Breast epithelium (tissue), 4 donors: ENCODE measurements around the gene CENPT. TPM values are rescaled to one million over a fixed set of nuclear protein-coding genes. Genes with fewer than 3 reads are reported as not detected.

Experiments used
- DNase-seq, 2 donors: peaks; one replicate each; pipeline ENCODE4 v3.0.0-alpha.2; 2019; ENCODE audit warnings: low spot score in 2 of 2
- H3K27ac ChIP-seq, 2 donors: fragments of 200-600 bp; sonication (generic) in 1 of 2; one replicate each; pipeline ENCODE4 v1.5.1; 2016 to 2019; ENCODE audit warnings: mild to moderate bottlenecking in 1 of 2
- H3K27me3 ChIP-seq, 2 donors: fragments of 200-600 bp; sonication (generic) in 1 of 2; one replicate each; pipeline versions ENCODE4 v1.5.1 to v1.6.0; 2017 to 2019; ENCODE audit warnings: control low read depth in 1 of 2, mild to moderate bottlenecking in 1 of 2
- H3K36me3 ChIP-seq: fragments of 200-600 bp; one replicate; pipeline ENCODE4 v1.5.1; 2019
- H3K4me1 ChIP-seq, 2 donors: fragments of 200-600 bp; sonication (generic); one replicate each; pipeline ENCODE4 v1.5.1; 2016 to 2019; ENCODE audit warnings: control low read depth in 1 of 2
- H3K4me3 ChIP-seq, 3 donors: fragments of 200-600 bp; sonication (generic); 1 replicate in 2 of 3; 2 replicates in 1 of 3; pipeline ENCODE4 v1.5.1; 2016 to 2019; ENCODE audit warnings: mild to moderate bottlenecking in 3 of 3, moderate library complexity in 2 of 3
- H3K9me3 ChIP-seq, 2 donors: fragments of 200-600 bp; sonication (generic) in 1 of 2; one replicate each; pipeline ENCODE4 v1.5.1; 2016 to 2019; ENCODE audit warnings: control low read depth in 1 of 2
- CTCF ChIP-seq, 3 donors: fragments of 450-650 bp; IDR thresholded peaks; one replicate each; pipeline ENCODE4 v1.5.1; 2016 to 2017; ENCODE audit warnings: antibody characterized with exemption in 3 of 3, mild to moderate bottlenecking in 3 of 3, moderate library complexity in 3 of 3
- POLR2A ChIP-seq: fragments of 450-650 bp; IDR thresholded peaks from one replicate; pipeline ENCODE4 v1.6.1; 2016; ENCODE audit warnings: antibody characterized with exemption, mild to moderate bottlenecking, moderate library complexity
- POLR2AphosphoS5 ChIP-seq, 3 donors: sonication (generic); formaldehyde crosslinking; IDR thresholded peaks; one replicate each; pipeline ENCODE4 v1.6.1; 2017; ENCODE audit warnings: antibody characterized with exemption in 3 of 3
- intact Hi-C: fragments of 100-400 bp; cut with DNase I; formaldehyde crosslinking; loops from one replicate; pipeline ENCODE4 v1.15.1; 2023; ENCODE audit warnings: low total_unique reads
- total RNA-seq, 3 donors: library from RNA; depleted of rRNA; stranded (reverse); fragments of >200 nt; gene quantifications; one replicate each; pipeline ENCODE4 v1.1.0, GENCODE V29; 2016

The CENPT gene
- total RNA-seq, 3 donors from 2014 or later = 35.0 to 52.0 (median 51.5) TPM

GRCh38 chr16:67848118-67848517, 625 bp upstream of the CENPT start:
- H3K27ac ChIP-seq = peak overlapping the region in 1 of 2 donors; percentile 92
- intact Hi-C loops = no loop called here

GRCh38 chr16:67846320-67847063, 1.0 kb downstream of the CENPT start, which contains the start of gene NUTF2:
Gene NUTF2, plus strand, starts transcription at chr16:67846933. Its CDS starts 18,198 bp downstream, at chr16:67865131.
- Histone ChIP-seq H3K36me3 (no peaks in the 10 kb centered on the region), H3K27ac (peak within 1 kb of the TSS; percentile 92 to 94), H3K4me1 (peaks cover 18 to 31% of the 10 kb centered on the region in 2 donors), H3K27me3 (no peaks in the 10 kb centered on the region), H3K4me3 (peak within 1 kb of the TSS; percentile 91 to 98 (median 95)), H3K9me3 (no peaks in the 10 kb centered on the region)
- intact Hi-C loops = no loop called here
- TF ChIP-seq POLR2A (peak; percentile 66), CTCF (IDR thresholded peaks at IDR 0.05) (peak in 1 of 3 donors; percentile 10), POLR2AphosphoS5 (IDR thresholded peaks at IDR 0.05) (peak; percentile 82 to 86 (median 85))
- DNase-seq = peak; percentile 92 to 94

More at GRCh38 chr16:67848118-67848517, 625 bp upstream of the CENPT start:
- no peak for DNase-seq
- no peaks in the 10 kb centered on the region for H3K27me3 ChIP-seq
- H3K4me3 ChIP-seq = peak overlapping the region; percentile 91 to 98 (median 95)
- H3K36me3 ChIP-seq = no peaks in the 10 kb centered on the region
- peaks cover 16 to 29% of the 10 kb centered on the region in 2 donors for H3K4me1 ChIP-seq
- no peaks in the 10 kb centered on the region for H3K9me3 ChIP-seq
- no peak for TF ChIP-seq POLR2A
- no peak for TF ChIP-seq POLR2AphosphoS5 (IDR thresholded peaks at IDR 0.05)
- TF ChIP-seq CTCF (IDR thresholded peaks at IDR 0.05) = no peak

- peaks cover 21 to 31% of the 10 kb centered on the region in 2 donors for H3K4me1 ChIP-seq
- no peaks in the 10 kb centered on the region for H3K36me3 ChIP-seq
- intact Hi-C loops = no loop called here
- H3K27ac ChIP-seq = peak overlapping the region; percentile 92 to 94
- TF ChIP-seq CTCF (IDR thresholded peaks at IDR 0.05) (no peak), POLR2A (no peak), POLR2AphosphoS5 (IDR thresholded peaks at IDR 0.05) (no peak)
- H3K27me3 ChIP-seq = no peaks in the 10 kb centered on the region
- DNase-seq = no peak
- H3K4me3 ChIP-seq = peak overlapping the region; percentile 91 to 98 (median 95)
- H3K9me3 ChIP-seq = no peaks in the 10 kb centered on the region
These were observed 1.5 kb downstream of the CENPT start for GRCh38 chr16:67846063-67846319.

GRCh38 chr16:67845291-67846062, 2.0 kb downstream of the CENPT start:
- intact Hi-C loops = no loop called here
- TF ChIP-seq CTCF (IDR thresholded peaks at IDR 0.05) (no peak), POLR2A (no peak), POLR2AphosphoS5 (IDR thresholded peaks at IDR 0.05) (no peak)
- Histone ChIP-seq H3K9me3 (no peaks in the 10 kb centered on the region), H3K36me3 (no peaks in the 10 kb centered on the region), H3K4me3 (peak overlapping the region; percentile 91 to 98 (median 95)), H3K27ac (peak overlapping the region; percentile 92 to 94), H3K4me1 (peaks cover 21 to 31% of the 10 kb centered on the region in 2 donors), H3K27me3 (no peaks in the 10 kb centered on the region)
- no peak for DNase-seq

GRCh38 chr16:67844497-67844896, 3.0 kb downstream of the CENPT start:
- no peak for DNase-seq
- H3K27ac ChIP-seq = no peak overlapping the region
- H3K9me3 ChIP-seq = no peaks in the 10 kb centered on the region
- TF ChIP-seq POLR2A (no peak), CTCF (IDR thresholded peaks at IDR 0.05) (no peak), POLR2AphosphoS5 (IDR thresholded peaks at IDR 0.05) (no peak)
- no peaks in the 10 kb centered on the region for H3K27me3 ChIP-seq
- H3K4me1 ChIP-seq = peaks cover 21 to 31% of the 10 kb centered on the region in 2 donors
- H3K4me3 ChIP-seq = peak overlapping the region in 2 of 3 donors; percentile 29 to 84
- intact Hi-C loops = no loop called here
- H3K36me3 ChIP-seq = no peaks in the 10 kb centered on the region
